GM21786 (cell line): ENCODE results near the gene INS.
"Not testable (repeated sequence)": the region's sequence is repeated elsewhere in the genome, so short reads cannot be mapped to it uniquely, and the experiment has no call there.

Source experiments
- ATAC-seq: cut with Tn5 transposase; IDR thresholded peaks from one replicate; pipeline ENCODE4 v1.9.1; 2021; ENCODE audit not compliant: unreplicated experiment

INS gene

DNA sequence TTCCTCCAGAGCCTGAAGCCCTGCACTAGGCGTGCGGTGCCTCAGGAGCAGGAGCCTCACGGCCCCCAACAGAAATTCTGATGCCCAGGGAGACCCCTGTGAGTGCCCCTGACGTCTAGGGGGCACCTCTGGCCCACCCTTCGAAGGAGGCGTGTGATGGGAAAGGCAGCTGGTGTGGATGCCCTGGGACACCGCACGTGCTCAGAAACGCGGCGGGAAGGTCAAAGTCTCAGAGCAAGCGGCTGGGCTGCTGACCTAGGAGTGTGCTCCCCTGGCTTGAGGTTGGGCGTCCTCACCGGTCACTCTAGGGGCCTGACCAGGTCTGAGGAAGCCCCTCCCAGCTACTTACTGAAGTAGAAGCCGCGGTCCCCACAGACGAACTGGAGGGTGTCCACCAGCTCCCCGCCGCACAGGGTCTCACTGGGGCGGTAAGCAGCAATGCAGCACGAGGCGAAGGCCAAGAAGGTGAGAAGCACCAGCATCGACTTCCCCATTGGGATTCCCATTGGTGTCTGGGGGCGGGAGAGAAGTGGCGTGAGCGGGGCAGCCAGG is 25.9 kb downstream of the INS start:
- ATAC-seq, result no peak

DNA sequence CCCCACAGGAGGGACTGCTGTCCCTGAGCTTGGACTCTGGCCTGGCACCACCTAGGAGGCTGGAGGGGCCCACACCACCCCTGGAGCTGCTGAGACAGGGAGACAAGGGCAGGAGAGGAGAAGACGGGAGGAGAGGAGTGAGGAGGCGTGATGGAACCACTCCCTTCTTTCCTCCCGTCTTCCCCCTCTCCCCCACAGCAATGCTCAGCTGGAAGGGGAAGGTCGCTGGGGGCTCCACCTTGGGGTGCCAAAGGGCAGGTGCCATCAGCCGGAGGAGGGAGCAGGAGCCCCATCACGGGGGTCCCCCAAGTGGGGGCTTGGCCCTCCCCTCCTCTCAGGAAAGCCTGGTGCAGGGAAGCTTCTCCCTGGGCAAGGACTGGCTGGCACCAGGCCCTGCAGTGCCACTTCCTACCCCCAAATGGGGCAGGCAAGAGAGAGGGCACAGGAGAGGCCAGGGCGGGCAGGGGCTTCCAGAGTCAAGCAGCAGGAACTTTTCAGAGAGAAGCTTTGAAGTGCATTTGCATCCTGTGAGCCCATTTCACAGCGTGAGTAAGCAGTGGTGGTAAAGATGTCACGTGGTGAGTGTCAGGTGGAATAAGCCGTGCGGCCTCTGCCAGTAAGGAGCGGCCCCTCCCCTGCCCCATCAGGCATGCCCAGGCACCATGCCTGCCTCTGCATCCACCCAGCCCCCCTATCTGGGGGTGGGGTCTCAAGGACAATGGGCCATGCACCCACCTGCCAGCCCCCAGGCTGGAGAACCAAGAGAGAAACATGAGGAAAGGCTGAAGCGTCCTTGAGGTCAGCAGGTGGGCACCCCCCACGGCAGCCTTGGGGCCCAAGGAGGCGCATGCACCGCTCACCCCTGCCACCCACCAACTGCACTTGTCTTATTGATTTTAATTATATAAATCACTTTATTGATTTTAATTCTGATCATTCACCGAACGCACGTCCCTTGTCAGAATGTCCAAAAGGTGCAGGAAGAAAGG is 26.7 kb downstream of the INS start:
- no peak for ATAC-seq

DNA sequence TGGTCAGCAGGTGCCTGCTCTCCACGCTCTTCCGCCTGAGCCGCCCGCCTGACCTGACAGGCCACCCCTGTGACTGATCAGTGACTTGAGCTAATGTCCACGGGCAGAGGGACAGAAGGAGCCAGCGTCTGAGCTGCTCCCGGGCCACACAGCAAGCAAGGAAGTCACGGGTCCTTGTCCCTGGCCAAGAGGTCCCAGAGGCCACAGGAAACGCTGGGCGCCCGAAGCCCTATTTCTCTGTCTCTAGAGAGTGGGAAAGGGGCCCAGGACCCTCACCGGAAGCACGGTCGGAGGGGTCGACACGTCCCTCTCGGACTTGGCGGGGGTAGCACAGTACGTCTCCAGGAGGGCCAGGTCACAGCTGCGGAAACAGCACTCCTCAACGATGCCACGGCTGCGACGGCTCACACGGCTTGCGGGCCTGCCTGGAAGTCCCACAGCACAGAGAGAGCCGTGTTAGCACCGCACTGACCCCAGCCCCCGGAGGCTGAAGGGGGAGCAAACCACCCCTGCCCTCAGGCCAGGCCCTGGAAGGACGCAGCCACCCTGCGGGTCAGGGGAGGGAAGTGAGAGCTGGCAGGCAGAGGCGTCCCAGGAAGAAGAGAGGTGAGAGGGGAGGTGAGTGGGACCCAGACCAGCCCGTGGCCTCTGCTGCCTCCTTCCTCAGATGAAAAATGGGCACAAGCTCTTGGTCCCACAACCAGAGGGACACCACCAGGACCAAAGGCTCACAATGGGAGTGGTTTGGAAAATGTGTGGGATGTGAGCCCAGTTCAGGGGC is 27.6 kb downstream of the INS start:
- no peak for ATAC-seq

DNA sequence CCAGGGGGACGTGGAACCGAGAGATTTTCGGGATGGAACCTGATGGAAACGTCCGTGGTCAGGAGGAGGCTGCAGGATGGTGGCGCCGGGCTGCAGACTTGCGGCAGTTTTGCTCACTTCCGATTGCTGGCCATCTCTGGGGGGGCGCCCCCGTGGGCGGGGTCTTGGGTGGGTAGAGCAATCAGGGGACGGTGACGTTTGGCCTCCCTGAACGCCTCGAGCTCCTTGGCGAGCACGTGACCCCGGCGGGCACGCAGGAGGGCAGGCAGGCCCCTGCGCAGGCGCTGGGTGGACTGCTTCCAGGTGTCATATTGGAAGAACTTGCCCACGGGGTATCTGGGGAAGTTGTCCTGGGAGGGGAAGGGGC is 28.2 kb downstream of the INS start:
- no peak for ATAC-seq

DNA sequence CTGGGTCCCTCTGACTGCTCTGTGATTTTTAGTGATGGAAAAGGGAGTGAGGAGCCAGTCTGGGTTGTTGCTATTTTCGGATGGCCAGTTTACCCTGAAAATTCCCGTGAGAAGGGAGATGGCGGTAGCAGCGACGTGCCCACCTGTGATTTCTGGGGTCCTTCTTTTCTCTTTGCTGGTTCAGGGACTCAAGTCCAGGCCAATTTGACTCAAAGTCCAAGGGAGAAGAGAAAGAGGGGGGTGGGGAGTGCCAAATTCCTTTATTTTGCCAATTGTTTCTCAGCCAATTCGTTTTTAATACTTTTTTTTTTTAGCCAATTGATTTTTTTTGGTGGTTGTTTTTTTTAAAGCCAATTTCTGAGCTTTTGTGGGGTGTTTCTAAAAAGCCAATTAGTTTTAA is 28.8 kb downstream of the INS start:
- ATAC-seq, result no peak

DNA sequence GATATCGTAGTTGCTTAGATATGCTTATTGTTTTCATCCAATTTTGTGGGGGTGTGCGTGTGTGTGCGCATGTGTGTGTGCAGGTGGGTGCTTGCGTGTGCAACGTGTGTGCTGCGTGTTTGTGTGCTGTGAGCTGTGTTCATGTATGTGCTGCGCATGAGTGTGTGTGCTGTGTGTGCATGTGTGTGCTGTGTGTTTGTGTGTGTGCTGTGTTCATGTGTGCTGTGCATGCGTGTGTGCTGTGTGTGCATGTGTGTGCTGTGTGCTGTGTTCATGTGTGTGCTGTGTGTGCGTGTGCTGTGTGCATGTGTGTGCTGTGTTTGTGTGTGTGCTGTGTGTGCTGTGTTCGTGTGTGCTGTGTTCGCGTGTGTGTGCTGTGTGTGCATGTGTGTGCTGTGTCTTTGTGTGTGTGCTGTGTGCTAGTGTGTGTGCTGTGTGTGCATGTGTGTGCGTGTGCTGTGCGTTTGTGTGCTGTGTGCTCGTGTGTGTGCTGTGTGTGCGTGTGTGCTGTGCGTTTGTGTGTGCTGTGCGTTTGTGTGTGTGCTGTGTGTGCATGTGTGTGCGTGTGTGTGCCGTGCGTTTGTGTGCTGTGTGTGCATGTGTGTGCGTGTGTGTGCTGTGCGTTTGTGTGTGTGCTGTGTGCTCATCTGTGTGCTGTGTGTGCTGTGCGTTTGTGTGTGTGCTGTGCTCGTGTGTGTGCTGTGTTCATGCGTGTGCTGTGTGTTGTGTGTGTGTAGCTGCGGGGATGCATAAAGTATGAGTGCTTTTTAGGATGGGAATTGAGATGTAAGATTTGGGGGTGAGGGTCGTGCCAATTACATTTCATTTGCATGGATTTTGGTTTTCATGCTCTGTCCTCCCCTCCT is 29.4 kb downstream of the INS start:
- ATAC-seq, result no peak

DNA sequence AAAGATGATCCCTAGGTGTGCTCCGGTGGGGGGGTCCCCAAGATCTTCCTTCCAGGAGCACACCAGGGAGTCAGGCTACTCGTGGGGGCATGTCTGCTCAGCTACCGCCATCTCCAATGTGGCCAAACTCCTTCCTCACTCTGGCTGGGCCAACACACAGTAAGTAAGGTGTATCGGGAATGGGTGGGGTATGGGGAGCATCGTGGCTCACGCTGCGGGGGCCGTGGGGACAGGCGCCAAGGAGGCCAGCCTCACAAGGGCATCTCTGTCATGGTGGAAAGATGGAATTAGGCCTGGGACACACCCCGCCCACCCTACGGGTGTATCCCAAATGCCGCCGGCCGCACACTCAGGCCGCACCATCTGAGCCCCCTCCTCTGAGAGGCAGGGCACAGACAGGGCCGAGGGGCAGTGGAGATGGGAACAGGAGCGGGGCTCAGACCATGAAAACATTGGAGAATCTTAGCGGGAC is 30.1 kb downstream of the INS start:
- no peak for ATAC-seq

DNA sequence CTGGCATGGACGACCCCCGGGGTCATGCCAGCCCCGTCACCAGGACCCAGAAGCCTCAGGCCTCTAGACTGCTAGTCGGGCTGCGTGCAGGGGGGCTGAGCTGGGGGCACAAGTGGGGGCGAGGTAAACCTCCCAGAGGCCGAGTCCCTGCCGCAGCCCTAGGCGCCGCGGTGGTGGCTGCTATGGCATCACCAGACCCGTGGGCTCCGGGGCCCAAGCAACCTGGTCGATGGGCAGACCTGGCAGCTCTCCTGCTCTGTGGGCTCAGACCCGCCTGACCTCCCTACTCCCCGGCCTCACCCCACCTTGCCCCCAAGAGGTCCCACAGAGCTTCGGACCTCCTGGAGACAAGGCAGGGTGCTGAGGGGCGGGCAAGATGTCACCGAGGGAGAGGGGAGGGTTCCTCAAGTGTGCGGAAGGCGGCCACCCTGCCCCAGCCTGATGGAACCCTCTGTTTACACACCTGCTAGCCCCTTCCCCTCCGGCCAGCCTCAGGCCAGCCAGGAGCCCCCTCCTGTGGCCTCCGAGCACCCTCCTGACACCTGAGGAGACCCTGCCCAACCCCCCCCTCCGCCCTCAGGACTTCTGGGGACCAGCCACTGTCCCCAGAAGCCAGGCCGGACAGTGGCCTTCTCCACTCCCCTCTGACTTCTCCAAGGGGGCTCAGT is 31.2 kb downstream of the INS start:
- no peak for ATAC-seq

DNA sequence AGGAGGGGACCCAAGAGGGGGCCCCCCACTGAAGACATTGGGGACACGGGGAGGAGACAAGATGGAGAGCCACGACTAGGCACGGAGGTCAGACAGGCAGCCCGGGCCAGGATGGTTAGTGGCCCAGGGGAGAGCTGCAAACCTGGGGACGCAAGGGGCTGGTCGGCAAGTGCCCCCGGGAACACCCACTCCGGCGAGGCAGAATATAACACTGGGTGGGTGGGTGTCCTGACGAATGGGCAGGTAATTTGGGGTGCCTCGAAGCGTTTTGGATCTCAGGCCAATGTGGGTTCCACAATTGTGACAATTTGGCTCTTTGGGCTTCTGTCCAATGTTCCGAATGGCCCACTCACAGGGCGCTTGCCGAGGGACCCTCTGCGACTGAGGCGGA is 31.7 kb downstream of the INS start:
- no peak for ATAC-seq

DNA sequence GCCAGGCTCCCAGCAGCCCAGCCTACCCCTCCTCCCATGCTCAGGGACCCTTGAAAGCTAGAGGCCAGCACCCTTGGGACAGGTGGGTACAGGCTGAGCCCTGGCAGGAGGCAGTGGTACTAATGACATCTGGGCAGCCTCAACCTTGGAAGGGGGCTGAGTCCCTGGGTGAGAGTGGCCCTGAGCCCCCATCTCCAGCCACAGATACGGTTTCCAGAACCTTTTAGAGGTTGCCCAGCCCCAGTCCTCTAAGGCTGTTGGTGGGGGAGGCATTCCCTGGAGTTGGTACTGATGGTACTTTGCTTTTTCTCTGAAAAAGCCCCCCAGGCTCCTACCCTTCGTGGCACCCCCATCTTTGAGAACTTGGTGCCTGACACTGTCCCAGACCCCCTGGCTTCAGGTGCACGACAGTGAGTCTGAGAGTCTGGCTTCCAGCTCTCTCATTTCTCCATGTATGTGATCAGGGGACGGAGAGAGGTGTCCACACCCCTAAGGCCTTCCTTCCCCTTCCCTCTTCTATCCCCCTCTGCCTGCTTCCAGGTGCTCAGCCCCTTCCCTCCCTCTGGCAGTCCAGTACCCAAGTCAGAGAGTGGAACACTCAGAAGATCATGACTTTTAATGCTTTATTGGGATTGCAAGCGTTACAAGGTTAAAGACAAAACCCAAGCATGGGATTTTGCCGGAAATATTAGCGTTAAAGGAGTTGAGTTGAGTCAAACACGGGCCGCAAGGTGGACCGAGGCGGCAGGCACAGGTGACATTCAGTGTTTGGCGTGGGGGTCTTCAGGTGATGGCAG is 32.3 kb downstream of the INS start:
- no peak for ATAC-seq

DNA sequence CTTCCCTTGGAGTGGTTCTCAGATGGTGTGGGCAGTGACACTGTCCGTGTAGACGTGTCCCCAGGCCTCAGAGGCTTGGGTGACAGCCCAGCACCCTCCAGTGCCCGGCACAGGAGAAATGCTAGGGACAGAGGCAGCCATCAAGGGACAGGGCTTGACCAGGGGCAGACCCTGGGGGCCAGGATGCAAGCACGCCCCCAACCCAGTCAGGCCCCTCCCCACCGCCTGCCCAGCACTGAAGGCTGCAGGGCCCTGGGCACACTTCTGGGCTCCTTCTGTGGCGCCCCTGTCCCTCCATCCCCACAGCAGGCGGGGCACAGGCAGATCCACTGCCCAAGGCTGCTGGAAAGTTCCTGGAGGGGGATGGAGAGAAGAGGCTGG is 32.9 kb downstream of the INS start:
- ATAC-seq, result no peak

DNA sequence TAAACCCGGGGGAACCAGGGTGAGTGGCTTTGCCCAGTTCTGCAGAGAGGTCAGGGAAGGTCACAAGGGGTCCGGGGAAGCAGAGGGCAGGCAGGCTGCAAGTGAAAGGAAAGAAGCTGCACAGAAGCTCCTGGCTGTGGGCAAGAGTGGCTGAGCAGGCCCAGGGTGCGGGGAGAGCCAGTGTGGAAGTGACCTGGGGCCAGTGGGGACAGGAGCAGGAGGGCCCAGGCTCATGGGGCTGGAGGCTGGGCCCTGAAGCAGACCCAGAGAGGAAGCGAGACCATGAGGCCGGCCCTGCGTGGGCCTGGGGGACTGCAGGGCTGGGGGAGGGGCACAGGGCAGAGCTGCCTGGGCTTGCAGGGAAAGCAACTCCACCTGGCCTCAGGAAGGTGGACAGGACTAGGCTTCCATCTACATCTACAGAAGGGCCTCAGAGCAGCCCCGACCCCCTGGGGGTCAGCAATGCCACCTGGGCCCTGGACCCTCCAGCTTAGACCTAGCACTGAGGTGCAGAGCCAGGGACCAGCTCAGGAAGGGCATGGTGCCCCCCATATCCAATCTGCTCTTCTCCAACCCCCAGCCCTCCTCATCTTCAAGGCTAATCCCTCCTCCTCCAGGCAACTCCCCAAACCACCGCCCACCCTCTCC is 33.4 kb downstream of the INS start:
- ATAC-seq, result no peak

DNA sequence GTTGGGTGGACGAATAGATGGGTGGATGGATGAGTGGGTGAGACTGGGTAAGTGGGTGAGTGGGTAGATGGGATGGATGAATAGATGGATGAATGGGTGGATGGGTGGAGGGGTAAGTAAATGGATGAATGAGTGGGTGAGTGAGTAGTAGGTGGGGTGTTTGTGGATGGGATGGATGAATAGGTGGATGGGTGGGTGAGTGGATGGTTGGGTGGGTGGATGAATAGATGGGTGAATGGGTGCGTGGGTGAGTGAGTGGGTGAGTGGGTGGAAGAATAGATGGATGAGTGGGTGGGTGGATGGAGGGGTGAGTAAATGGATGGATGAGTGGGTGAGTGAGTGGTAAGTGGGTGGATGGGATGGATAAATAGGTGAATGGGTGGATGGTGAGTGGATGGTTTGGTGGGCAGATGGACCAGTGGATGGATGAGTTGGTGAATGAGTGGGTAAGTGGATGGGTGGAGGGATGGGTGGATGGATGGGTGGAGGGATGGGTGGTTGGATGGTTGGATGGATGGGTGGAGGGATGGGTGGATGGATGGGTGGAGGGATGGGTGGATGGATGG is 34.4 kb downstream of the INS start:
- no peak for ATAC-seq

DNA sequence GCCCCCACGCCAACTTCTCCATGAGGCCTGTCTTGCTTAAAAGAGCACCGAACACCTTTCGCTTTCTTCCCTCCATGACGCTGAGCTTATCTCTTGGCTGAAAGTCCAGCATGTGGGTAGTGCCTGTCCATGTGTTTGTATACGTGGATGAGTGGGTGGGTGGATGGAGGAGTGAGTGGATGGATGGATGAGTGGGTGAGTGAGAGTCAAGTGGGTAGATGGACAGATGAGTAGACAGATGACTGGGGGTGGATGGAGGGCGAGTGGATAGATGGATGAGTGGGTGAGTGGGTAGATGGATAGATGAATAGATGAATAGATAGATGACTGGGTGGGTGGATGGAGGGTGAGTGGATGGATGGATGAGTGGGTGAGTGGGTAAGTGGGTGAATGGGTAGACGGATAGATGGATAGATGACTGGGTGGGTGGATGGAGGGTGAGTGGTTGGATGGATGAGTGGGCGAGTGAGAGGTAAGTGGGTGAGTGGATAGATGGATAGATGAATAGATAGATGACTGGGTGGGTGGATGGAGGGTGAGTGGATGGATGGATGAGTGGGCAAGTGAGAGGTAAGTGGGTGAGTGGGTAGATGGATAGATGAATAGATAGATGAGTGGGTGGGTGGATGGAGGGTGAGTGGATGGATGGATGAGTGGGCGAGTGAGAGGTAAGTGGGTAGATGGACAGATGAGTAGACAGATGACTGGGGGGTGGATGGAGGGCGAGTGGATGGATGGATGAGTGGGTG is 36.1 kb downstream of the INS start:
- not testable (repeated sequence) for ATAC-seq

DNA sequence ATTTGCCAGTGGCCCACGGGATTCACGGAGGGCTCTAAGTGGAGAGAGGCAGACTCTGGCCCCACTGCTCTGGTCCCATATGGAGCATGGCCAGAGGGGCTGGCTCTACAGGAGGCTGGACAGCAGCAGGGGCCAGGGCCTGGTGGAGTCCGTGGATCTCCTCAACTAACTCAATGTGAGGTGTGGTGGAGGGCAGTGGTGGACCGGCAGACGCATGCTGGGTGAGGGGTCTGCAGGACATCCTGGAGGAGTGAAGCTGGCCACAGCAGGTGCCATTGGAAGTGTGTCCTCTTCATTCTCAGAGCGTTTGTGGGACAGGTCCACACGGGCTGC is 37.4 kb downstream of the INS start:
- ATAC-seq, result no peak

DNA sequence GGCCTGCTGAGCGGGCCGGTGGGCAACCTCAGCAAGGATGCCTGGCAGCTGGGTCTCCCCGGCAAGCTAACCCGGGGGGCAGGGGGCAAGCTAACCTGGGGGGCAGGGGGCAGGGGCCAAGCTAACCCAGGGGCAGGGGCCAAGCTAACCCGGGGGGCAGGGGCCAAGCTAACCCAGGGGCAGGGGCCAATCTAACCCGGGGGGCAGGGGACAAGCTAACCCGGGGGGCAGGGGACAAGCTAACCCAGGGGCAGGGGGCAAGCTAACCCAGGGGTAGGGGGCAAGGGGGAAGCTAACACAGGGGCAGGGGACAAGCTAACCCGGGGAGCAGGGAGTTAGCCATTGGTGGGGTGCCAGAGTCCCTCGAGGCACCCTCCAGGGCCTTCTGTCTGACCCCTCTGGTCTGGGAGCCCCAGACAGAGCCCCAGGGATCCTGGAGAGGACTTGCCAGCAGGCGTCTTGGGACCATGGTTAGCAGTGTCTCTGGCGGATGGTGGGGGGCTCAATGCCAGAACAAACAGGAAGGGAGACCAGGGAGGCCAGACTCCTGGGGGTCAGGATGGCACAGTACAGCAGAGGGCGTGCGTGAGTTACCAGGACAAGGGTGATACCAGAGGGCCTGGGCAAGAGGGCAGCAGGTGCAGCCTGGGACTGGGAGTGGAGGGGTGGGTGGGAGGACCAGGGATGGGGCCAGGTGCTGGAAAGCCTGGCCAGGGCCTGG is 37.9 kb downstream of the INS start:
- ATAC-seq, result no peak

DNA sequence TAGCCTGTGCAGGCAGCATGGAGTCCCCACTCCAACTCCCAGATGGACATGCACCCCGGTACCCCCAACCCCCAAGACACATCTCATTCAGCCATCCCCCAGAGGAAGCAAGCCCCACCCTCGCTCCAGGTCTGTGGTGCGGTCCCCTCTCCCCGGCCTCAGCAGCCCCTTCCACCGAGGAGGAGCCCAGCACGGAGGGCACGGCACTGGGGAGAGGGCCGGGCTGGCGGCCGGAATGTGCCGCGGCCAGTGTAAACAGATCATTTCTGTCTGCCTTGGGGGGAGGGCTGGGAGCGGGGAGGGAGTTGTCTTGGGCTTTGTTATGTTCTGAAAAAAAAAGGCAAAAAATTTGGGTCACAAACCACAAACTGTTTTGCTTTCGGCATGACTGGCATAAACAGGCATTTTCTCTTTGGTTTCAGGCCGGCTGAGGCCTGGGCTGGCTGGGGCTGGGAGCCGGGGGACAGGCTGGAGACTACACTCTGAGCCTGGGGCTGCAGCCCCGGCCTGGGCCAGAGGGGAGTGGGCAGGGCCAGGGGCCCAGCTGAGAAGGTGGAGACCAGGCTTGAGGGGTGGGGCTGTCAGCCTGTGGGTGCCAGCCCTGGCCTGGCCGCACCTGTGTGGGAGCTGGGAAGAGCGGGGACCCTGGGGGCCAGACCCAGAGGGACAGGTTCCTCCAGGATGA is 38.6 kb downstream of the INS start:
- no peak for ATAC-seq
